Stimulated activated CD8-positive, alpha-beta memory T cell treated with anti-CD3 and anti-CD28 coated beads, Interleukin-15, amount 100 ng/mL, for 24 hours (primary cell): ENCODE results near the gene MNT.

Source experiments
- DNase-seq: peaks from one replicate; pipeline ENCODE4 v3.0.0-alpha.2; 2020; ENCODE audit warnings: low read depth

The MNT gene

DNA sequence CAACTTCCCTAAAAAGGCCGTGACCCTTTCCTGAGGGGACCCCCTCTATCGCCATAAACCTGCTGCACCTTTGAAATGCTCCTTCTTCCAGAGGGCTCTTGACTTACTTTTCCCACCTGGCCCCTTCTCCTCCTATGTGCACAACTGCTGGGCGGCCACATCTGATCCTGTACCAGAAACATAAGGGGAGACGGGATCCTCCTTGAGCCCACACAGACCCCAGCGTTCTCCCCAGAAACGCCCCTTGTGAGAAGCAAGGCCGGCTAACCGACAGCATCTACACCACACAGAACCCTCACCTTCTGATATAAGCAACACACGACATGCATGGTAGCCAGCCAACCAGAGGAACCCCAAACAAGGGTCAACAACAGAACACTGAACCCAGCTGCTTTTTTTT, 14.2 kb upstream of the MNT start:
- no peak for DNase-seq

DNA sequence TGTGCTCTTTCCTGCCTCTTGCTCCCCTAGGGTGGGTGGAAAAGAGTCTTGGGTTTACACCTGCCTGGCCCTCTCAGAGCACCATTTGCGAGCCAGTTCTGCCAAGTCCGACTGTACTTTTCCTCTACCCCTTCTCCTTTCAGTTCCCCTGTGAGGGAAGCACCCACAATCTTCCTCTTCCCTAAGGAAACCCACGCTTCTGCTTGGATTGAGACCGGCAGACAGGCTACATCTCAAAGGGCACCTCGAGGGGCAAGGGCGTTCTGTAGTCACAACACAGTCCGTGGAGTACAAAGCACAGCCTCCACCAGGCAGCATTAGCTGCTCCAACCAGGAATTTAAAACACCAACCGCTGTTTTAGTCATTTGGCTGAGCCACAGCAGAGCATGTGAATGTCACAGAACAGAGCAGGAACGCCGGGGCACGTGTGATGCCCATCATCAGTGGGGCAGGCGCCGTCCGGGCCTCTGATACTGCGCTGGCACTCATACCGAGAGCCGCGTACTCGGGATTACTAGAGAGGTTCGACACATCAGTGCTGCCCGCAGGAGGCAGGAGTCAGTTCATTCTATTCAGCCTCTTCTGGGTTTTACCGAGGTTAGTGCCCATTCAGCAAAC, 13.7 kb upstream of the MNT start:
- no peak for DNase-seq

DNA sequence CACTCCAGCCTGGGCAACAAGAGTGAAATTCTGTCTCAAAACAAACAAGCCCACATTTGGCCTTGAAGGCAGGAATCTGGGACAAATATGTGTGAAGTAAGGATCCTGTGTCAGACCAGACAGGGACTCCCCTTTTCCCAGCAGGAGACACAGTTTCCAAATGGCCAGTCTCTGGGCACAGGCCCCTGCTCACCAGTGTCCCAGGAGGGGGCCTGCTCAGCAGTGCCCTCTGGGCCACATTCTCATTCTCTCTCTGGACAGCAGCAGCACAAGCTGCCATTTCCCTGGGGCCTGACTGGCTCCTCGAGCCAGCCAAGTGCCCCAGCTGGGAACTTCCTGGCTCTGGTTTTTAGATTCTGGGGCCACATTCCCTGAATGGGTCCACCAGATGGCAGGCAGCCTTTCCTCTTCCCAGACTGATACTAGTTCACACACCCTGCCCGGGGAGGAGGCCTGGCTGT, 11.7 kb upstream of the MNT start:
- no peak for DNase-seq

DNA sequence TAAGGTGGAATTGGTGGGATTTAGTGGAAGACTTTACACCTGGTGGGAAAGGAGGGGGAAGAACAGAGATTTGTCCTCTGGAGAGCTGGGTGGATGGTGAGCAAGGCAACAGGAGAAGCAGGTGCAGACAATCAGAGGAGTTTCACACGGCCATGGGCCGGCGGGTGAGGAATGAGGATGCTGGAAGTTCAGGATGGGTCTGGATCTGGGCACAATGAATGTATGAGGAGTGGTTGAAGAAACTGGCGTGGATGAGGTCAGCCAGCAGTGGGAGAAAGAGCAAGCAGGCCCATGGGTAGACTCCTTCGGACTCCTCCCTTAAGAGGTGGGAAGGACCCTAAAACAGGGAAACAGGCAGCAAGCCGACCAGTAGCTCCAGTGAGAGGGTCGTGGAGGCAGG, 10.1 kb upstream of the MNT start:
- no peak for DNase-seq

DNA sequence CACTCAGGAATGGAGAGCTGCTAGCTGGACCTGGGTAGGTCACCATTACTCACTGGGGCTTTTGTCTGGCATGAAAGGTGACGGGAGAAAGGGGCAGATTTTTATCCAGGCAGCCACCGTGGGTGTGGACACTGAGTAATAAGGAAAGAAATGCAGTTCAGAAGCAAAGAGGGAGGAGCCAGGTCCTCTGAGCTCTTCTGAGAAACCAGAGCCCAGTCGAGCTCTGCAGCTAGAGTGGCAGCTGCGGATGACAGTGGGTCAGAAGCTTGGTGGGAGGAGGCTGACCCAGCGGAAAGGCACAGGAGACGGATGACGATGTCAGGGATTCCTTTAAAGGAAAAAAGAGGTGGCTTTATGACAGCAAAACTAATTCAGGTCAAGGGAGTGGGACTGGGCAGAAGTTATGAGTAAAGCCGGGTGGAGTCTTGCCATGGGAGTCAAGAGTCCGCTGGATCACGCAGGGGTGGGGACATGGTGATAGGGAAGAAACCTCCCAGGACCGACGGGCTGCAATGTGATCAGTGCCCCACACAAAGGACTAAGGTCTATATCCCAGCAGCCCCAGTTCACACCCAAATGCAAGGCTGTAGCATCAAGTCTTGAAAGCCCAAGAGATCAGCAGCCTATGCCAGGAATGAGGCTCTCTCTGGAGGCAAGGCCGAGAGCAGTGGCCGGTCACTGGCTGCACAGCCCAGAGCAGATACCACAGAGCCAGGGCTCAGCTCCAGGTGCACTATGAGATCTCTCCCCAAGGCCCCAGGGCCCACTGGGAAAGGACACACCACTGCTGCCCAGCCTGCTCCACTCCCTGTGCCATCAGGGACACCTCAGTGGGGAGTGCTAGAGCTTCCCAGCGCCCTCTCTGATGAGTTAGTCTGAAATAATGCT, 6.3 kb upstream of the MNT start:
- no peak for DNase-seq

DNA sequence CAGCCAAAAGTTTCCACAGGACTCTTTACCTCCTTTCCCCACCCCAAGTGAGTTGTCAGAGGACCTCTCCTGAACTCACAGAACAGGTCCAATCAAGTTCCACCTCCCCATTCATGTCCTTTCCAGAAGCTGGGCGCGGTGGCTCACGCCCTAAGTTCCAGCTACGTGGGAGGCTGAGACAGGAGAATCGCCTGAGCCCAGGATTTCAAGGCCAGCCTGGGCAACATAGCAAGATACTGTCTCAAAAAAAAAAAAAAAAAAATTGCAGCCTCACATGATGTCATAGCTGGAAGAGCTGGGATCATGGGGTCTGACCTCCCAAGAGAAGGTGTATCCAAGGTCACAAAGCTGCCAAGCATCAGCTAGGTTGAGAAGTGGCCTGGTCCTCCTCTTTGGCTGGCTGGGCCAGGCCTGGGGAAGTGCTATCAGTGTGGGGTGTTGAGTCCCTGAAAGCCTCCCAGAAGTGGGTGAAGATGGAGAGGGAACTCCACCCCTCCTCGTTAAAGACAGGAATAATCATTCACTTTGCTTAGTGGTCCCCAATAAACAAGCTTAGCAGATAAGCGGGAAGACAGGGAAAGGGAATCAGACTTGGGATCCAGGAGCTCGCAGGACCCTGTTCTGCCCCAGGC, 5.5 kb upstream of the MNT start:
- no peak for DNase-seq

DNA sequence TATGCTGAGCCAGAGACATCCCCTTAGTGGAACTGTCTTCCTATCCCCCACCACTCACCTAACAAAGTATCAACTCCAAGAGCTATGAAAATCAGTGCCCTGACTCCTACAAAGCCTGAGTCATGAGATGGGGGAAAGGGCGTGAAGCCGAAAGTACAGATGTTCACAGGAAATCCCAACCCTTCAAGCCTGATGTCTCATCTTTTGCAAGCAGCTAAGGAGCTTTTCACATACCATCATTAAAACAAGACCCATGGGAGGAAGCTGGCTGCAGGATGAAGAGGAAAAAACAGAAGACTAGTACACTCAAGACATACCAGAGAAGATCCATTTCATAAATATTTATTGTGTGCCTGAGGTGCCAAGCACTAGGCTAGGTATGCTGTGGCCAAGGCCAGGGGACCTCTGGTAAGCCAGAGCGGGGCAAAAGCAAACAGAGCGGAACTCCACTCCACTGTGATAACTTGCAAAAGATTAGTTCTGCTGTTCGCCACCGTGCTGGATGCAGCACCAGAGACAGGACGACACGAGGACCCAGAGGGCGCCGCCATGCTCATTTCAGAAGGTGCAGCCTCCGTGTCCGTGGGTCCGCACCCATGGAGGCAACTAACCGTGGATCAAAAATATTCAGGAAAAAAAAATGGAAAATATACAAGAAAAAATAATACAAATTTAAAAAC, 4.5 kb upstream of the MNT start:
- no peak for DNase-seq

DNA sequence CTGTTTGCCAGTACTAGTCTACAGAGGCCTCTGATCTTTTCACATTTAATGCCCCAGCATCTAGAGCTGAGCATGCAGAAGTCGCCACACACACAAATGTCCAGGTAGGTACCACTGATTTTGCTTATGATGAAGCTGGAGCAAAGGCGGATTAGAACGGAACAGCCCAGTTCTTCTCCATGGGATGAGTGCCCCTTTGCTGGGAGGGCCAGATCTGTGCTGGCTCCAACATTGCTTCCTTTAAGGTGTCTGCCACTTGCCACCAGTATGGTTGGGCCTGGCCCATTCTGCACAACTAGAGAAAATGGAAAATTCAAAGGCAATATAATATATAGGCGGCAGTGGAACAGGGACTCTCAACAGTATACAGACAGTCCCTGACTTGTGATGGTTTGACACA, 2.2 kb upstream of the MNT start:
- no peak for DNase-seq

DNA sequence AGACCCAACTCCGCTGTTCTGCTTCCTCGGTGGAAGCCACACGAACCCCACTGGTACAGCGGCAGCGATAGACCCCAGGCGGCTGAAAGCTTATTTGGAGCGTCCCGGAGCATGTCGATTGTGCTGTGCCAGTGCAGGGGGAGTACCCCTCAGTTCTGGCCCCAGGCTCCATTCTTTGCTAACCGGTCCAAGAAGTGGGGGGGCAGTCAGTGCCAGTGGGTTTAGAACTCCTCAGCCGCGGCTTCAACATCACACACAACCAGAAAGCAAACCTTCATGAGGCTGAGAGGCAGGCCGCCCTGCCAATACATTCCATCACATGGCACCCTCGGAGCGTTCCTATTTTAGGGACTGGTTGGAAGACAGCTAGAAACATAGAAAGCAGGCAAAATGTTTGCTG, 1.7 kb upstream of the MNT start:
- no peak for DNase-seq

DNA sequence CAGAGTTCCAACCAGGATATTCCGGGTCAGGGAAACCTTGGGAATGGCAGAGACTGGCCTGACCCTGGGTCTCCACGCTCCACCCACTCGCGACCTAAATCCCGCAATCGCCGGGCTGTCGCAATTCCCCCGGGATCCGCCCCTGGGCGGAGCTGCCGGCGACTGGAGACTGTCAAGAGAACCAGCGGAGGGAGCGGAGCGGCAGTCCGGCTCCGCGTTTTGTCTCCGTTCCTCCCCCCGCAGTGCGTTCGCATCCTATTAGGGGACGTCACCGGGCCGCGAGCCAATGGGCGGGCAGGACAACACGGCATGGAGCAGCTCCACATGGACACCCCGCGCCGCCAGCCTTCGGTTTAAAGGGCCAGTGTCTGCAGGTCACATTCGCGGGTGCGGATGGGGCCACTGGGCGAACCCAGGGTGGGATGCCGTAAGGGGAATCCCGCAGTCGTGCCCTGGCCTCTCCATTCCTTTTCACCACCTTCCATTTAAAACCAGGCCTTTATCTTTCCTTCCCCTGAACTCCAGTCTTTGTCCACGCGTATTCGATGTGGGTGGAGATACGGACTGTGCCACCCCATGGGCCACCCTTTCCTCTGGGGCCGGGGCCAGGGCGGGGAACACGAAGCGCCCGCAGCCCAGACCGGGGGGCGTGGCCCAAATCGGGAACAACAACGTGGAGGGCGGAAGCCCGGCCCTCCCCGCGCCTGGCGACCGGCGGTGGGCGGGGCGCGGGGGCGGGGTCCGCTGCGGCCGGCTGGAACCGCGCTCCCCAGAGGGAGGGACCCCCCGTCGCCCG, 764 bp upstream of the MNT start:
- DNase-seq: peak; percentile 95

DNA sequence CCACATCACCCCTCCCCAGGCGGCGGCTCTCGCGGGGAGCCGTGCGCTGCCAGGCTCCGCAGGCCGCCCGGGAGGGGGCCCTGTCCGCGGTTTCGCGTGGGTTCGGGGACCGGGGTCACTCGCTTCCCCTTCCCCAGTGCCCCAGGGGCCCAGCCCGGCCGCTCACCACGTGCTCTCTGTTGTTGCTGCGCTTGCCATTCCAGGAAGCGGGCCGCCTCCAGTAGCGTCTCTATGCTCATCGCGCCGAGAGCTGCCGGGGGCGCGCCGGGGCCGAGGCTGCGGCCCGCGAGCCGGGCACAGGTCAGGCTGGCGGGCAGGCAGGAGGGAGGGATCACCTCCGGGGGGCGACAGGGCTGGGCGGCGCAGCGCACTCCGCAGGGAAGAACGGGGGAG, 390 bp downstream of the MNT start:
- DNase-seq: no peak

DNA sequence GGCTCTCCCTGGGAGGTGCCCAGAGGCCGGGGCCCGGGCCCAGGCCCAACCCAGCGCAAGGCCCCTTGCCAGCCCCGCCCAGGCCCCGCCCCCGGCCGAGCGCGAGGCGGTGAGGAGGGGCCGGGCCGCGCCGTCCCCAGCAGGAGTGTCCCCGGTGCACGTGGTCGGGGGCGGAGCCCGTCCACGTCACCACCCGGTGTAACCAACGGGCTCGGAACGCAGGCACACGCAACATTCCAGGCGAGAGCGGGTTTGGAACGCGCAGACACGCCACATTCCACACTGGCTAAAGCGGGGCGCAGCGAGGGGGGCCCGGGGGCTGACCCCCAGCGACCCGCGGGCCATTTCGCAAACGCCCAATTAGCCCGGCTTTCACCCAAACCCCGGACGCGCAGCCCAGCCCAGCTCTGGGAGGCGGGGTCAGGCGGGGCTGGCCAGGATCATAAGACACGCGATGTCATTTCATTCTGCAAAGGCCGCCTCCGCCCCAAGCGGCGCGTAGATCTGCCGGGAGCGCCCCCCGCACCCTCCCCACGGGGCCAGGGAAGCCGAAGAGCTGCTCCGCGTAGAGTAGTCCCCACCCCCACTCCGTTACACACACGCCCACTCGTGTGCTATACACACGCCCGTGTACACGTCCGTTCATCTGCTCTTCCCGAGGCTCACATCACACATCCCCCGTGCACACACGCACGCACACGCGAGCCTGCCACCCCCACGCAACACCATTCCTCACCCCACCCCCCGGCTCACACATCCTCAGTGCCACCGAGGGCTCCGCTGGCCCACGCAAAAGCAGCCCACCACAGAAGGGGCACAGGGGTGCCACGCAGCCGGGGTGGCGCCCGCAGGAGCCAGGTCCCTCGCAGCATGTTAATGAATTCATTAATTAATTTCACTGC, 1.0 kb downstream of the MNT start:
- peak; percentile 84 for DNase-seq

DNA sequence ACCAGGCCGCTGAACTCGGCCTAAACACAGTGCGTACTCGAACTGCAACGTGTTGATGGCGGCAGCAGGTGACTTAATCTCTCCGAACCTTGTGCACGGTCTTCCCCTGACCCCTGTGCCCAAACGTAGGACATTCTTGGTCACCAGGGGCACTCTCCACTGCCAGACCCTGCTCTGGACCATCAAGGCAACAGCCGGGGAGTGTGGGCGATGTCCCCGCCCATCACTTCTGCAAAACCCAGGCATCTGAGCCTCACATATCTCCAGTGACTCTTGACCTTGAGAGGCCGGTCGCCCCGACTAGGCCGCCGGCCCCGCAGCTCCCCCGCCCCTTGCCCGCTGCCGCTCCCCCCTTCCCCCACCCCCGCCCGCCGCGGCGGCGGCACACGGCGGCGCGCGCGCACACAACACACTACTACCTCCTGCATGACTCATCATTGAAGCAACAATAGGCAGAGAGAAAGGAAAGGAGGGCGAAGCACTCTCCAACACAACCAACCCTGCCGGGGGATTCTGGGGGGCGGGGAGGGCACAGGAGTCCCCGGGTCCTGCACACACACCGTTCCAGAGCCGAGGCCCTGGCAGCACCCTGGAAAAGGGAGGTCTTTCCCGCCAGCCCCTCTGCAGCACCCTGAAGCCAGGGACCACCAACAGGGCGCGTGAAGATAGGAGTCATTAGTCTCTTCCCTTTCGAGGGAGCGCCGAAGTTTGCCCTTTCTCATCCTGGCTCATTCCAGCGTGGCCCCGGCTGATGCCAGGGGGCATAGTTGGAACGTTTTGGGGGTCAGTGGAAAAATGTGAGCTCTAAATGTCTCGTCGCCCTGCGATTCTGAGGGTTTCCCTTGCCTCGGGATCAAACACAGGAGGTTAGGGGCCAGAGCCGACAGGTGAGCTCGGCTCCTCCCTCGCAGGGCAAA, 1.9 kb downstream of the MNT start:
- no peak for DNase-seq

DNA sequence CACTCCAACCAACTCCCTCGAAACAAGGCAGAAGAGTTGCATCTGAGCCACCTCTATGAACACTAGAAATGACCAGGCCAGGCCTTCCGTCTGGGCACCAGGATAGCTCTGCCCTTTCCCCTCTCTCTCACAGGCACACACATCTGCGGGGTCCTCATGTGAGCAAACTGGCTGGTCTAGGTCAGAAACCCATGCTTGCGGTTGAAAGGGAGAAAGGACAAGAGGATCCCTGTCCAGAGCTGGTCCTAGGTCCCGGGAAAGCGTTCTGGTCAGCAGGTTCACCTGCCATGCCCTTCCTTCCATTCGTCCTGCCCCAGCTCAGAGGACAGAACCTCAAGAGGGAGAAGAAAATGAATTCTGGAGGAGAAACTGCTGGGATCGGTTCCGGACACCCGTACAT, 2.7 kb downstream of the MNT start:
- no peak for DNase-seq

DNA sequence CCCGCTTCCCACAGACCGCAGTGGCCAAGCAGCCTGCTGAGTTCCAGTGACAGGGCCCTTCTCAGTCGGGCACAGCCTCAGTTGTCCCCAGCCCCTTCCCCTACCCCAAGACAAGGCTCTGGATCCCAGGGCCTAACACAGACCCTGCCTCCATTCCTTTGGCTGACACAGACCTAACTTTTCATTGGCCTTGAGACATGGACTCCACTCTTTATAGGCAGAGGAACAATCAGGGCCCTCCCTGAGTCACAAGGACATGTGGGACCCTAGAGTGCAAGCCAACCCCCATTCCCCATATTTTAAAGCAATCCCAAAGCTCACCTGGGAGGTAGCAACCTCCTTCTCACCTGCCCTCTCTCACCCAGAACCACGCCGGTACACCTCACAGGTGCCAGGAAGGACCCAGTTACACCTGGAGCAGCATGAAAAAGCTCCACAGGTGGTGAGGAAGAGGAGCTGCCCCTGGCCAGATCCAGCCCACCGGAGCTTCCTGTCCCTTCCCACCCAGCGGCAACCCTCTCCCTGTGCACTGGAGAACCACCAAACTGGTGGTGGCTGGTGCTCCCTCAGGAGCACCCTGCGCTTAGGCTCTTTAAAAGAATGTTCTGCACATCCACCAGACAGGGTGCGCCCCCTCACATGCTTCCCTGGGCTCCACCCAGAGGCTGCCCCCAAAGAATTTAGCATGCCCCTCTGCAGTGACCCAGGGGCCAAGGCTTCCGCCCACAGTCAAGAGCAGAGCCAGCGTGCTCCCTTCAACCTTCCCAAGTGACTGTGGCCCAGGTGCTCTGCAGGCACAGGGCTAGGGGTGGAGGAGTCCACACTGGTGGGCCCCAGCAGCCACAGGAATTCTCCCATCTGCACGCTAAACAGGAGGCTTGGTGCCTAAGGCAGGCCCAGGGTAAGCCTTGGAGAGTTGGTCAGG, 3.4 kb downstream of the MNT start:
- no peak for DNase-seq

DNA sequence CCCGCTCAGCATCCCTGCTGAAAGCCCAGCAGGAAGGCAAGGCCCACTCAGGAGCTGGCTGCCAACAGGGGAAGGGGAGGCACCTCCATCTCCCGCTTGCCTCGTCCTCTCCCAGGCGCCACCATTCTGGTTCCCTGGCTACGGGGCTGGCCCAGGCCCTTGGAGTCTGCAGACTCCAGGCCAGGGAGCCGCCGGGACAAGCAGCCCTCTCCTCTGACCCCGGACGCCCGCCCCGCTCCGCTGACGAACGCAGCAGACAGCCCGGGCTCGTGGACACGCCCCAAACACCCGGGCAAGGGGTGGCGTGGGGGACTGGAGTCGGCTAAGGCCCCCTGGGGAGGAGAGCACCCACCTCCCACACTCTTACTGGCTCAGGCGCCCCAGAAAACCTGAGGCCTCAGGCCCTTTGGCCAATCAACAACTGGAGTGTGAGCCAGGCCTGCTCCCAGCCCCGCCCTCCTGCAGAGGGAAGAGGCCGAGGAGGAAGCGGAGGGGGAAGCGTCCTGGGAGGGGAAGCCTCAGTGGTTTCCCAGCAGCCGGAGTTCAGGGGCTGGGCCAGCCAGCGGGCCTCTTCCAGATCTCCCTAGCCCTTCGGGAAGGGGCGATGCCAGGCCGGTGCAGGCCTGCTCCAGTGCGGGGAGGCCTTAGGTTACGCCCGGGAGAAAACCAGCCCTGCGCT, 4.2 kb downstream of the MNT start:
- no peak for DNase-seq

DNA sequence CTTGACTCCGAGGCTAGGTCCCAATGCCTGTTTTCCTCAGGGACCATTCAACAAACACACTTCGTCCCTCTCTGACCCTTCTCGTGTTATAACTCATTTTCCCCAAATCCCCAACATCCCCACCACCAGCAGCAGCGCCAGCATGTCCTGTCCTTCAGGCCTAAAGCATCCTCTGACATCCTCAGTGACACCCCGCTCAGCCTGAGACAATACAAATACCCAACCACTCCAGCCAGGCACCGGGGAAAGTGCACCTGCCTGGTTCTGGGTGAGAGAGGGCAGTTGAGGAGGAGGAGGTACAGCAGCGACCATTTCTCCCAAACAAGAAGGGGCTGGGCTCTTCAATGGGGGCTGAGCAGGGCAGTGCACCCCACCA, 4.7 kb downstream of the MNT start:
- DNase-seq: no peak
